Esophagus squamous epithelium (tissue), 5 donors: Measurements from ENCODE around the gene SKAP1. TPM values are rescaled to one million over a fixed set of nuclear protein-coding genes. Genes with fewer than 3 reads are reported as not detected.

Source experiments
- DNase-seq: peaks from one replicate; lab custom pipeline; 2025; lab: John Stamatoyannopoulos, UW
- H3K27ac ChIP-seq, 4 donors: fragments of 200-600 bp; sonication (generic); one replicate each; pipeline ENCODE4 v1.5.1; 2016 to 2019; ENCODE audit warnings: mild to moderate bottlenecking in 1 of 4
- H3K27me3 ChIP-seq, 4 donors: fragments of 200-600 bp; sonication (generic); 1 replicate in 3 of 4; 2 replicates in 1 of 4; pipeline versions ENCODE4 v1.5.1 to v1.6.0; 2017 to 2021; ENCODE audit warnings: antibody characterized with exemption in 1 of 4
- H3K36me3 ChIP-seq, 3 donors: fragments of 200-600 bp; sonication (generic); one replicate each; pipeline ENCODE4 v1.5.1; 2016 to 2019
- H3K4me1 ChIP-seq, 3 donors: fragments of 200-600 bp; sonication (generic); one replicate each; pipeline ENCODE4 v1.5.1; 2017 to 2019
- H3K4me3 ChIP-seq, 4 donors: fragments of 200-600 bp; sonication (generic); 1 replicate in 3 of 4; 2 replicates in 1 of 4; pipeline ENCODE4 v1.5.1; 2016 to 2019; ENCODE audit warnings: mild to moderate bottlenecking in 2 of 4, moderate library complexity in 1 of 4
- H3K9me3 ChIP-seq, 3 donors: fragments of 200-600 bp; sonication (generic); one replicate each; pipeline ENCODE4 v1.5.1; 2016 to 2019
- POLR2A ChIP-seq, 4 donors: fragments of 450-650 bp; IDR thresholded peaks; one replicate each; pipeline ENCODE4 v1.6.1; 2017; ENCODE audit warnings: antibody characterized with exemption in 4 of 4, mild to moderate bottlenecking in 4 of 4, moderate library complexity in 3 of 4
- WGBS, 2 donors: methylation state at CpG; one replicate each; pipeline ENCODE4 v1.1.5; 2018; 5-methylcytosine and 5-hydroxymethylcytosine counted together
- intact Hi-C: fragments of 100-400 bp; cut with DNase I; formaldehyde crosslinking; loops from one replicate; pipeline ENCODE4 v1.15.0; 2022
- total RNA-seq, 4 donors: library from RNA; depleted of rRNA; stranded (reverse); fragments of >200 nt; gene quantifications; one replicate each; pipeline ENCODE4 v1.1.0, GENCODE V29; 2016
- TF ChIP-seq, protein P1 (sequence below), 6 experiments: fragments of 450-650 bp in 4 of 6; fragments of 200-600 bp in 2 of 6; sonication (generic) in 2 of 6; IDR thresholded peaks; one replicate each; pipeline ENCODE4 v1.5.1; 2016 to 2019; ENCODE audit warnings: antibody characterized with exemption in 6 of 6, mild to moderate bottlenecking in 4 of 6, moderate library complexity in 4 of 6
- donor health status: DM: yes; HTN: yes; CAD: no.

Gene SKAP1
- total RNA-seq, 4 donors from 2014 or later: 0.83 to 5.1 (median 3.4) TPM; not detected in 1

DNA sequence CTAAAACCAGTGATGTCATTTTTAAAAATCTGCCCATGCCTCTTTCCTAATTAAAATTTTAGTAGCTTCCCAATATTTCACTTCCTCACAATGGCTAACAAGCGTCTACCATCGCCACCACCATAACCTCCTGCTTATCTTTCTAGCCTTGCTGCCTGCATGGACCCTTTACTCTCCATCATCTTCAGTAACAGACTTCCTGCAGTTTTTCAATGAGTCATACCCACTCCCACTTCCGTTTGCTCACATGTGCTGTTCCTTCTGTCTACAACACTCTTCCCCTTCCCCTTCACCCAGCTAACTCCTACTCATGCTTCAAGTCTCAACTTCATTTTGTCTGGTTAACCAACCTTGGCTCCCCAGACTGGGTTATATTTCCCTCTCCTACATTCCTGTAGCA is 12.8 kb upstream of the SKAP1 start:
- H3K27me3 ChIP-seq: peaks cover 0 to 44% (median 0%) of the 10 kb centered on the region in 4 donors
- no peak for TF ChIP-seq POLR2A (IDR thresholded peaks at IDR 0.05)
- TF ChIP-seq, protein P1, sequence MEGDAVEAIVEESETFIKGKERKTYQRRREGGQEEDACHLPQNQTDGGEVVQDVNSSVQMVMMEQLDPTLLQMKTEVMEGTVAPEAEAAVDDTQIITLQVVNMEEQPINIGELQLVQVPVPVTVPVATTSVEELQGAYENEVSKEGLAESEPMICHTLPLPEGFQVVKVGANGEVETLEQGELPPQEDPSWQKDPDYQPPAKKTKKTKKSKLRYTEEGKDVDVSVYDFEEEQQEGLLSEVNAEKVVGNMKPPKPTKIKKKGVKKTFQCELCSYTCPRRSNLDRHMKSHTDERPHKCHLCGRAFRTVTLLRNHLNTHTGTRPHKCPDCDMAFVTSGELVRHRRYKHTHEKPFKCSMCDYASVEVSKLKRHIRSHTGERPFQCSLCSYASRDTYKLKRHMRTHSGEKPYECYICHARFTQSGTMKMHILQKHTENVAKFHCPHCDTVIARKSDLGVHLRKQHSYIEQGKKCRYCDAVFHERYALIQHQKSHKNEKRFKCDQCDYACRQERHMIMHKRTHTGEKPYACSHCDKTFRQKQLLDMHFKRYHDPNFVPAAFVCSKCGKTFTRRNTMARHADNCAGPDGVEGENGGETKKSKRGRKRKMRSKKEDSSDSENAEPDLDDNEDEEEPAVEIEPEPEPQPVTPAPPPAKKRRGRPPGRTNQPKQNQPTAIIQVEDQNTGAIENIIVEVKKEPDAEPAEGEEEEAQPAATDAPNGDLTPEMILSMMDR (IDR thresholded peaks at IDR 0.05): no peak
- no peaks in the 10 kb centered on the region for H3K9me3 ChIP-seq
- WGBS, 2 donors: 71 to 77% methylated on average over 3 of the region's 3 CpGs
- intact Hi-C loops: no loop called here
- H3K27ac ChIP-seq: no peak overlapping the region
- no peak for DNase-seq
- H3K36me3 ChIP-seq: no peaks in the 10 kb centered on the region
- no peak overlapping the region for H3K4me3 ChIP-seq
- H3K4me1 ChIP-seq: peaks cover 0 to 19% (median 0%) of the 10 kb centered on the region in 3 donors

DNA sequence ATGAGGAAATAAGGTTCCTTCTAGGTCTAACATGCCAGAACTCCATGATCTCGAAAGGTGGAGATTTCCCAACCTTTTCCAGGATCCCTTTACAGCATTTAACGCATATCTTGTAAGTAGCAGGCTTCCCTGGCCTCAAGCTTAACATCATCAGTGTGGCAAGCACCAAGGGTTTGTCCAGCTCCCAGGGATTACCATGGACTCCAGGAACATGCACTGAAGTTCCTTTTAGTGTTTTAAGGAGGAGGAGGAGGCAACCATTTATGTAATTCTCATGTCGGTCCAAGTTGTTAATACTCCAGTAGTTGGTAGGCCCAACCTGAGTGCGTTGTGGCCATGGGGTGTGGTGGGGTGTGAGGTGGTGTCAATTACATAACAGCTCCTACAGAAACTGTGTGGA is 11.8 kb upstream of the SKAP1 start:
- TF ChIP-seq POLR2A (IDR thresholded peaks at IDR 0.05): no peak
- TF ChIP-seq, protein P1 (IDR thresholded peaks at IDR 0.05): no peak
- Histone ChIP-seq H3K4me1 (peaks cover 0 to 19% (median 0%) of the 10 kb centered on the region in 3 donors), H3K27ac (peak overlapping the region in 1 of 4 donors; percentile 39), H3K36me3 (no peaks in the 10 kb centered on the region), H3K4me3 (no peak overlapping the region), H3K27me3 (peaks cover 0 to 50% (median 0%) of the 10 kb centered on the region in 4 donors), H3K9me3 (no peaks in the 10 kb centered on the region)
- intact Hi-C loops: no loop called here
- 79 to 80% methylated on average over 4 of the region's 4 CpGs for WGBS, 2 donors
- no peak for DNase-seq

DNA sequence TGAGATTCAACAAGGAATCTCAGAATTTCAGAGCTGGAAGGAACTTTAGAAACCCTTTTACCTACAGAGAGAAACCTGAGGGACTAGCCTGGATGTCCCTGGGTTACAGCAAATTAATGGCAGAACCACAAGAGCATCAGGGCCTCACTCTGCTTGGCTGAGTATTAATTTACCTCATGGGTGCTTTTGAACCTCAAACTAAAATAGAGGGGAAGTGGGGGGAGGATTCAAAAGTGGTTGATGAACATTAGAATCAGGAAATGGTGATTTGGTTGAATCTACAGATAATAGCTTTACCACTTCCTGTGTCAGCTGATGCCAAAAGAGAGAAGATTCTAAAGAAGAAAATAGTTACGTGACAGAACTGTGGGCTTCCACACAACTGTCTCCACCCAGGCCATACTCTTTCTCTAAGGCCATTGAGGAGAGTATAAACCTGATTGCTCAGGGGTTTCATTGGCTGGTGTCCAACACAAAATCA is 11.3 kb upstream of the SKAP1 start:
- Histone ChIP-seq H3K36me3 (no peaks in the 10 kb centered on the region), H3K27ac (peak overlapping the region in 1 of 4 donors; percentile 39), H3K4me1 (peaks cover 0 to 19% (median 0%) of the 10 kb centered on the region in 3 donors), H3K4me3 (no peak overlapping the region), H3K9me3 (no peaks in the 10 kb centered on the region), H3K27me3 (peaks cover 0 to 53% (median 0%) of the 10 kb centered on the region in 4 donors)
- TF ChIP-seq, protein P1 (IDR thresholded peaks at IDR 0.05): no peak
- TF ChIP-seq POLR2A (IDR thresholded peaks at IDR 0.05): no peak
- intact Hi-C loops: no loop called here
- no peak for DNase-seq
- 63 to 76% methylated on average over 1 of the region's 1 CpG for WGBS, 2 donors

DNA sequence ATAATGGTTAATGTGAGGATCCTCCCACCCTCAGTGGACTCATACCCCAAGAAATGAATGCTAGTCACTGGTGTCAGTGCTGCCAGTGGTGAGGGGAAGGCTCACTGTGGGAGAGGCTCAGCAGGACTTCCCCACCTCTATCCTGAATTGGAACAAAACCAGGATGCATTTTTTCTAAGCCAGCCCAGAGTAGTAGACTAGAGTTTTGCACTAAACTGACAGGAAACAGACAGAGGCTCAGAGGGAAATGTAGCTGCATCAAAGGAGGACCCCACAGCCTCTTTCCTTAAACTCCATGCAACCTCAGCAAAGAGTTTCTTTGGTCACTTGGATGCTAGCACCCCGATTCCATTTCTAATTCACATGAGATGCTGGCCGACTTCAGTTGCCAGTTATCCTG is 10.7 kb upstream of the SKAP1 start:
- Histone ChIP-seq H3K27me3 (peaks cover 0 to 54% (median 0%) of the 10 kb centered on the region in 4 donors), H3K4me3 (no peak overlapping the region), H3K4me1 (peaks cover 0 to 19% (median 0%) of the 10 kb centered on the region in 3 donors), H3K27ac (peak overlapping the region in 2 of 4 donors; percentile 17 to 33), H3K9me3 (no peaks in the 10 kb centered on the region), H3K36me3 (no peaks in the 10 kb centered on the region)
- TF ChIP-seq, protein P1 (IDR thresholded peaks at IDR 0.05): no peak
- TF ChIP-seq POLR2A (IDR thresholded peaks at IDR 0.05): no peak
- DNase-seq: no peak
- intact Hi-C loops: no loop called here
- WGBS, 2 donors: 68 to 79% methylated on average over 2 of the region's 2 CpGs

DNA sequence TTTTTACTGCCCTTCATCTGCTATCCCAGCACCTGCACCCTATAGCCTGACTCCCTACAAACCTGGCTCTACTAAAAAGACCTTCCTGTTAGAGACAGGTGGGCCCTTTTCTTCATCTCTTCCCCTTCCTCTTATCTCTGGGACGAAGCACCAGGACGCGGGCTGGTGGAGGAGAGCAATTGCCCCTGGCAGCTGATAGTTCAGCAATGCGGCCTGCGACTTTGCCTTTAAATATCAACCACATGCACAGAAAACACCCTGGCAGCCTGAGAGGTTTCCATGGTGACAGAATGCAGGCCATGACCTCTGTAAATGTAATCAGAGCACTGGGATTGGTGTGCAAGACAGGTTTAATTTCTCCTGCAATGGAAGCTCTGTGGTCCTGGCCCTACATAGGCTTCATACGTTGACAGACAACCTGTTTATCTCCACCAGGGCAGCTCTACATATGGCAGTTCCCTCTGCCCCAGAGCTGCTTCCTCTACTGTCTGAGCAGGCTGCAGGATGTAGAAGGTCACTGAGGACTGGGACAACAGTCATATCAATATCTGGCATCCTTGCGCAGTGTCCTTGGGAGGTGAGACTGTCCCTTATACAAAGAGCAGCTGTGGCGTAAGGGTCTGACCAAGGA is 10.0 kb upstream of the SKAP1 start:
- Histone ChIP-seq H3K4me3 (no peak overlapping the region), H3K27ac (peak overlapping the region in 2 of 4 donors; percentile 17 to 33), H3K36me3 (no peaks in the 10 kb centered on the region), H3K4me1 (peaks cover 0 to 19% (median 0%) of the 10 kb centered on the region in 3 donors), H3K9me3 (no peaks in the 10 kb centered on the region), H3K27me3 (peaks cover 0 to 54% (median 0%) of the 10 kb centered on the region in 4 donors)
- WGBS, 2 donors: 57 to 84% methylated on average over 1 to 3 of the region's 8 CpGs
- intact Hi-C loops: no loop called here
- no peak for DNase-seq
- no peak for TF ChIP-seq POLR2A (IDR thresholded peaks at IDR 0.05)
- TF ChIP-seq, protein P1 (IDR thresholded peaks at IDR 0.05): no peak
